NCI-H1436 treated with DMSO at 0.1 percent for 48 hours (cell line): ENCODE measurements around the gene CFAP70.
"Not testable (repeated sequence)": the region's sequence is repeated elsewhere in the genome, so short reads cannot be mapped to it uniquely, and the experiment has no call there.

Source experiments
- DNase-seq: peaks from one replicate; lab custom pipeline; 2025; lab: John Stamatoyannopoulos, UW

Gene CFAP70

GRCh38 chr10:73358331-73359279, at the start of gene CFAP70:
CFAP70 (minus strand) TSS chr10:73358864; CDS start chr10:73354796, 4,068 bp downstream.
- DNase-seq = peak; percentile 94

DNA sequence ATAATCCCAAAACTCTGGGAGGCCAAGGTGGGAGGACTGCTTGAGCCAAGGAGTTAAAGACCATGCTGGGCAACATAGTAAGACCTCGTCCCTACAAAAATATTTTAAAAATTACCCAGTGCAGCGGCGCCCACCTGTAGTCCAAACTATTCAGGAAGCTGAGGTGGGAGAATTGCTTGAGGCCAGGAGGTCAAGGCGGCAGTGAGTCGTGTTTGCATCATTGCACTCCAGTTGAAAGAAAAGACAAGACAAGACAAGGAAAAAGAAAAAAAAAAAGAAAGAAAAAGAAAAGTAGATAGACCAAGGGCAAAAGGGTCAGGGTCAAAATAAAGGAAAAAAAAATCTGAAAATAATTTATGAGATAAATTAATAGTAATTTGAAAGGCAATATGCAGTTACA, 49.4 kb upstream of the CFAP70 start:
- DNase-seq = no peak

GRCh38 chr10:73407495-73407894, 48.8 kb upstream of the CFAP70 start:
- no peak for DNase-seq

DNA sequence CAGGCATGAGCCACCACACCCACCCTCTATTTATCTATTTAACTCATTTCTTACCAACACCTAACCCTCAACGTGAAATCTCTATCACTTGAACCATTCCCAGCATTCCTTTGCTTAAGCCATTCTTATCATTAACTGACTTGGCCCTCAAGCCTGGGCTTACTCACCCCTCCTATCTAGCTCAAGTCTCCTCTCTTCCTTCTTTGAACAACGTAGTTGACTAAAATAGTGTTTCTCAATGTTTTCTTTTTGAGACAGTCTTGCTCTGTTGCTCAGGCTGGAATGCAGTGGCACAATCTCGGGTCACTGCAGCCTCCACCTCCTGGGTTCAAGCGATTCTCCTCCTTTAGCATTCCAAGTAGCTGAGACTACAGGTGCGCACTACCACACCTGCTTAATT, 48.2 kb upstream of the CFAP70 start:
- no peak for DNase-seq

GRCh38 chr10:73405556-73405955, 46.9 kb upstream of the CFAP70 start:
- no peak for DNase-seq

DNA sequence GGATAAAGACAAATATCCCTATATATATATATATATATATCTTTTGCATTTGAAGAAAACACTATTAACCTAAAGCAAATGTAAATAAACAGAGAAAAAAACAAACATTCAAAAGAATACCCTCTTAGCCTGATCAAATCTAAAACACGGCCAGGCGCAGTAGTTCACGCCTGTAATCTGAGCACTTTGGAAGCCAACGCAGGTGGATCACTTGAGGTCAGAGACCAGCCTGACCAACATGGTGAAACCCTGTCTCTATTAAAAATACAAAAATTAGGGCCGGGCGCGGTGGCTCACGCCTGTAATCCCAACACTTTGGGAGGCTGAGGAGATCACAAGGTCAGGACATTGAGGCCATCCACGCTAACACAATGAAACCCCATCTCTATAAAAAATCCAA, 46.0 kb upstream of the CFAP70 start:
- DNase-seq = no peak

- no peak for DNase-seq
These were observed 43.0 kb upstream of the CFAP70 start for GRCh38 chr10:73401636-73402035.

DNA sequence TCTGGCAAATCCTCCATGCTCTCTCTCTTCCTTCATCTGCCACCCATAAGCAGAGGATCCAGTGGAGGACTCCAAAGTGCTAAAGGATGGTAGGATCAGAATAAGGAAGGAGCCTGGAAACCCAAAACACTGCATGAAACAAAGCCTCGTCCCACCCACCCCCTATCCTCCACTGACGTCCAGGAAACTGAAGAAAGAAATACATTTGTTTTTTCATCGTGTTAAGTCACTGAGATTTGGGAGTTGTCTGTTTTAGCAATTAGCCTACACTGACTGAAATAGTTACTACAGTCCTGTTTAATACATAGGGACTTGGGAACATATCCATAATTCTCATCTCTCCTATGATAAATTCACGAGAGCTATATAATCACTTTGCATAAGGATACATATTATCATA, 40.4 kb upstream of the CFAP70 start:
- no peak for DNase-seq

GRCh38 chr10:73398024-73398423, 39.4 kb upstream of the CFAP70 start:
- DNase-seq = no peak

DNA sequence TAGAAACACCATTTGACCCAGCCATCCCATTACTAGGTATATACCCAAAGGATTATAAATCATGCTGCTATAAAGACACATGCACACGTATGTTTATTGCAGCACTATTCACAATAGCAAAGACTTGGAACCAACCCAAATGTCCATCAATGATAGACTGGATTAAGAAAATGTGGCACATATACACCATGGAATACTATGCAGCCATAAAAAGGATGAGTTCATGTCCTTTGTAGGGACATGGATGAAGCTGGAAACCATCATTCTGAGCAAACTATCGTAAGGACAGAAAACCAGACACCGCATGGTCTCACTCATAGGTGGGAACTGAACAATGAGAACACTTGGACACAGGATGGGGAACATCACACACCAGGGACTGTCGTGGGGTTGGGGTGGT, 35.7 kb upstream of the CFAP70 start:
- DNase-seq = not testable (repeated sequence)

- DNase-seq = no peak
These were observed 29.6 kb upstream of the CFAP70 start for GRCh38 chr10:73388228-73388627.

GRCh38 chr10:73386583-73386982, 27.9 kb upstream of the CFAP70 start:
- no peak for DNase-seq

DNA sequence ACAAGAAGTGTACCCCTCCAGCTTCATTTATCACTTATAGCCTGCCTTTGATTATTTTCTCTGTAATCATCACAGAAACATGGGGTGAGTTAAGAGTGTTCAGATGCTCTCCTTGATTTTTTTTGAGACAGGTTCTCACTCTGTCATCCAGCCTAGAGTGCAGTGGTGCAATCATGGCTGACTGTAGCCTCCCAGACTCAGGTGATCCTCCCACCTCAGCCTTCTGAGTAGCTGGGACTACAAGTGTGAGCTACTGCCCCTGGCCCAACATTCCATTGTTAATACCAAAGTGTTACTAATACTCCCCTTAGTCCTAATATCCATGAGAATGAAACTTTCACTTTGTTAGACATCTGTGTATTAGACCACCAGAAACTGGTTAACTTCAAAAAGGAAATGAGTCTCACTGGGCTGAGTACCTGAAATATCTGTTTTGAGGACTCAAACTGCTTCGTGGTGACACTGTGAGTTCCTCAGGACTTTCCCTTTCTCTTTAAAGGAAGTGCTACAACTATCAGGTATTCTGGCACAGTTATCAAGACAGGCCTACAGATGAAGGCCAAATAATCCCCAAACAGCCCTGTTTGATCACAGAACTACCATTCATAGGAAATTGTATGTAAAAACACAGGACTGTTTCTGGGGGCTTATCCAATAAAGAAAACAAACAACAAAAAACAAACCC, 20.5 kb upstream of the CFAP70 start:
- DNase-seq = no peak

DNA sequence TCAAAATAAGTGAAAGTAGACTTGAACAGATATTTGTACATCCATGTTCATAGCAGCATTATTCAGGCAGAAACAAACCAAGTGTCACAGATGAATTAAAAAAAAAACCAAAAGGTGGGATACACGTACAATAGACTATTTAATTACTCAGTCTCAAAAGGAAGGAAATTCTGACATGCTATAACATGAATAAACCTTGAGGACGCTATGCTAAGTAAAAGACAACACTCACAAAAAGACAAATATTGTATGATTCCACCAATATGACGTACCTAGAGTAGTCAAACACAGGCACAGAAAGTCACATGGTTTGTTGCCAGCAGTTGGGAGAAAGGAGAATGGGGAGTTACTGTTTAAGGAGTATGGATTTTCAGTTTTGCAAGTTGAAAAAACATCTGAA, 18.0 kb upstream of the CFAP70 start:
- no peak for DNase-seq

- no peak for DNase-seq
These were observed 9.6 kb upstream of the CFAP70 start for GRCh38 chr10:73368238-73368637.

- no peak for DNase-seq
These were observed 8.0 kb upstream of the CFAP70 start for GRCh38 chr10:73366381-73367298.

GRCh38 chr10:73364964-73365363, 6.3 kb upstream of the CFAP70 start:
- no peak for DNase-seq

GRCh38 chr10:73359492-73359891, 828 bp upstream of the CFAP70 start:
- DNase-seq = no peak

DNA sequence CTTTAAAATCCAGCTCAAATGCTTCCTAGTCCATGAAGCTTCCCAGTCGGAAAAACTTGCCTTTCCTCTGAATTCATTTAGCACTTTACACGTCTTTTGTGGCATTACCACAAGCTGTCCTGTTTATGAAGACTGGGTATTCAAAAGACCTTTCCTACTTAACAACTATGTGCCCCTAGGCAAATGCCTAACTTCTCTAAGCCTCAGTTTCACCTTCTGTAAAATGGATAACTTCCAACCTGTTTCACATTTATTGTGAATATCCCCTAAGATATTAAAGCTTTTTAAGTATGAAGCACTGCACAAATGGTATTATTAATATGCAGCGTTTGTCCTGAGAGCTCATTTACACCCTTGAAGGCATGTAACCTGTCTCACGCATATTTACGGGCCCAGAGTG, 843 bp downstream of the CFAP70 start:
- no peak for DNase-seq

DNA sequence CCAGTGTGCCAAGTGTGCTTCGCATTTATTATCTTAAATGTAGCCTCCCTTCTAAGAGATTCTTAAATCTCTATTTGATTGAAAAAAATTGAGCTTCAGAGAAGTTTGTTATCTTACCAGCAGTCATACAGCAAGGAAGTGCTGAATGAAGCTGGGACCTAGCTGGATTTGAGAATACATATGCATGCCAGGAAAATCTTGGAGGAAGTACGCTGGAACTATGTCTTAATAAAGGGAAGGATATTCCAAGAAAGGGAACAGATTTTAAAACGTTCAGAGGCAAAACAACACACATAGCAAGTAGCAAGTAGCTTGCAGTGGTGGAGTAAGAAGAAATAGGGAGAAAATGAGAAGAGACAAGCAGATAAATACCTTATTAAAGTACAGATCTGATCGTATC, 1.5 kb downstream of the CFAP70 start:
- no peak for DNase-seq

- no peak for DNase-seq
These were observed 14.4 kb downstream of the CFAP70 start for GRCh38 chr10:73344269-73344668.

DNA sequence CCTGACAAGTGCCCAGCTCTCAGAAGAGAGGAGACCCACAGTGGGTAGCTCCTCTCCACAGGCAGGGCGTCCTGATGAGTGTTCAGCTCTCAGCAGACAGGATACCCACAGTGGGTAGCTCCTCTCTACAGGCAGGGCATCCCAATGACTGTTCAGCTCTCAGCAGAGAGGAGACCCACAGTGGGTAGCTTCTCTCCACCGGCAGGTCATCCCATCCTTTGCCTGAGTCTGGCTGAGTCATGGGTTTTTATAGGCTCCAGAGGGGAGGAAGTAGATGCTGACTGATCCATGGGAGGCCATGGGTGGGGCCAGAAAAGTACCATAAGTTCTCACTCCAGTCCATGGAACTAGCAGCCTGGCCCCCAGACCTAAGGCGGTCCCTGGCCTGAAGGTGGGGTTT, 18.5 kb downstream of the CFAP70 start:
- no peak for DNase-seq
